LNCAP (cell line): ENCODE data around the gene RINL.

Experiments
- CTCF ChIP-seq: fragments of 450-650 bp; IDR thresholded peaks from 2 replicates; pipeline ENCODE4 v1.5.1; 2017; ENCODE audit warnings: mild to moderate bottlenecking

Gene RINL

GRCh38 chr19:38877781-38878574, at the start of gene RINL:
TSS of gene RINL (minus strand) at chr19:38878275. CDS start at chr19:38876742, 1,533 bp downstream.
- TF ChIP-seq CTCF: no peak

GRCh38 chr19:38924388-38924787, 46.3 kb upstream of the RINL start:
- no peak for TF ChIP-seq CTCF

GRCh38 chr19:38922482-38922881, 44.4 kb upstream of the RINL start:
- TF ChIP-seq CTCF: no peak

GRCh38 chr19:38921420-38922274, 43.6 kb upstream of the RINL start:
- no peak for TF ChIP-seq CTCF

GRCh38 chr19:38920602-38921419, 42.7 kb upstream of the RINL start:
- TF ChIP-seq CTCF: no peak

GRCh38 chr19:38919837-38920601, 41.9 kb upstream of the RINL start:
- TF ChIP-seq CTCF: no peak
